Measurements from ENCODE around the gene HEATR3. TPM values are rescaled to one million over a fixed set of nuclear protein-coding genes. Genes with fewer than 3 reads are reported as not detected.

Gene HEATR3
- total RNA-seq = 28.4 and 34.0 TPM in 2 replicates

GRCh38 chr16:50065624-50066481 lies at the start of gene HEATR3:
HEATR3 (plus strand) TSS chr16:50065970; CDS start chr16:50066132, 162 bp downstream.

GRCh38 chr16:50024684-50025536 lies 40.9 kb upstream of the HEATR3 start, which contains the start of gene CNEP1R1:
CNEP1R1 (plus strand) TSS chr16:50025225; CDS start chr16:50025316, 91 bp downstream.

GRCh38 chr16:50152807-50153595 lies 87.2 kb downstream of the HEATR3 start, which contains the start of gene TENT4B:
TENT4B (plus strand) TSS chr16:50153306; CDS start chr16:50153622, 316 bp downstream.

Small RNA genes lying within 50 kb of the gene (small RNA-seq; reads per million reads assigned to genes)
- not detected for gene RF00017
- gene RF00156 = 0.34 reads per million, percentile 14 among the genes with 10 or more reads in this experiment
- gene RNY4P3 = 0.53 reads per million, percentile 33 among the genes with 10 or more reads in this experiment
- gene RPL10P14 = not detected

Other genes starting within 250 kb of the HEATR3 start
- 8.6 and 13.1 TPM in 2 replicates for gene ZNF423, start 209.9 kb upstream of the HEATR3 start, total RNA-seq
- gene CNEP1R1, start 40.7 kb upstream of the HEATR3 start, total RNA-seq = 26.8 and 30.6 TPM in 2 replicates
- 11.1 and 12.1 TPM in 2 replicates for gene TENT4B, start 87.3 kb downstream of the HEATR3 start, total RNA-seq
- gene ADCY7, start 200.6 kb downstream of the HEATR3 start, total RNA-seq = 5.9 and 9.4 TPM in 2 replicates